ENCODE results near the gene TMEM168. TPM values are rescaled to one million over a fixed set of nuclear protein-coding genes. Genes with fewer than 3 reads are reported as not detected.
"Not testable (repeated sequence)": the region's sequence is repeated elsewhere in the genome, so short reads cannot be mapped to it uniquely, and the experiment has no call there.

TMEM168 gene
- total RNA-seq (14.1 and 19.3 TPM in 2 replicates), polyA plus RNA-seq (17.1 and 27.2 TPM in 2 replicates), polyA minus RNA-seq (ENCODE audit: low replicate concordance) (9.3 and 14.8 TPM in 2 replicates)
- polyA plus RNA-seq (2012): 9.3 and 13.8 TPM in 2 replicates

GRCh38 chr7:112789817-112790585, at the start of gene TMEM168:
TSS of gene TMEM168 (minus strand) at chr7:112790393. CDS start at chr7:112784825, 5,568 bp downstream.
- Histone ChIP-seq H3K9me3 (ENCODE audit: control insufficient read depth, insufficient read depth, low read depth, low read length) (no peaks in the 10 kb centered on the region), H3K4me1 (ENCODE audit: control insufficient read depth, extremely low read depth, insufficient read depth, low read length) (peaks cover 7% of the 10 kb centered on the region), H3K27ac (ENCODE audit: insufficient read depth, low read length) (peak within 1 kb of the TSS; percentile 93), H3K27me3 (ENCODE audit: control insufficient read depth, insufficient read depth, low read length) (no peaks in the 10 kb centered on the region), H3K4me2 (ENCODE audit: extremely low read depth, insufficient read depth, low read length) (peak within 1 kb of the TSS; percentile 79), H3K36me3 (ENCODE audit: control insufficient read depth, insufficient read depth, low read length) (no peaks in the 10 kb centered on the region), H3K9ac (ENCODE audit: insufficient read depth, low read length) (peak within 1 kb of the TSS; percentile 96), H3K4me3 (replicated peaks in 1 of 4; ENCODE audit: control extremely low read depth in 1 of 4, insufficient read depth in 1 of 4, low read depth in 3 of 4, low read length in 4 of 4) (peak within 1 kb of the TSS; percentile 73 to 93 (median 81)), H2AFZ (ENCODE audit: low read length) (peak within 1 kb of the TSS; percentile 100), H3K79me2 (ENCODE audit: control insufficient read depth, insufficient read depth, low read length) (peaks cover 24% of the 10 kb centered on the region), H4K20me1 (ENCODE audit: control insufficient read depth, extremely low read depth, insufficient read depth, low read length) (no peaks in the 10 kb centered on the region)
- TF ChIP-seq EZH2 (IDR thresholded peaks at IDR 0.05; ENCODE audit: low read length, missing control alignments) (no peak), CTCF (conservative IDR thresholded peaks at IDR 0.05 in 1 of 2, IDR thresholded peaks at IDR 0.05 in 1 of 2; ENCODE audit: low read depth in 1 of 2, low read length in 2 of 2) (no peak)
- DNase-seq (ENCODE audit: low read depth in 2 of 2): peak; percentile 79 to 89

- H3K27ac ChIP-seq (ENCODE audit: insufficient read depth, low read length); H3K27me3 ChIP-seq (ENCODE audit: control insufficient read depth, insufficient read depth, low read length); H3K4me2 ChIP-seq (ENCODE audit: extremely low read depth, insufficient read depth, low read length); H3K79me2 ChIP-seq (ENCODE audit: control insufficient read depth, insufficient read depth, low read length); H4K20me1 ChIP-seq (ENCODE audit: control insufficient read depth, extremely low read depth, insufficient read depth, low read length); H3K9ac ChIP-seq (ENCODE audit: insufficient read depth, low read length); H3K4me1 ChIP-seq (ENCODE audit: control insufficient read depth, extremely low read depth, insufficient read depth, low read length); H3K4me3 ChIP-seq (replicated peaks in 1 of 4; ENCODE audit: control extremely low read depth in 1 of 4, insufficient read depth in 1 of 4, low read depth in 3 of 4, low read length in 4 of 4); H3K9me3 ChIP-seq (ENCODE audit: control insufficient read depth, insufficient read depth, low read depth, low read length); H3K36me3 ChIP-seq (ENCODE audit: control insufficient read depth, insufficient read depth, low read length); H2AFZ ChIP-seq (ENCODE audit: low read length): not testable (repeated sequence)
- peak in 1 of 2 donors; percentile 21 for DNase-seq (ENCODE audit: low read depth in 2 of 2)
Observed at GRCh38 chr7:112835928-112836327, 45.7 kb upstream of the TMEM168 start.

- DNase-seq (ENCODE audit: low read depth in 2 of 2): no peak
- no peaks in the 10 kb centered on the region for H3K79me2 ChIP-seq (ENCODE audit: control insufficient read depth, insufficient read depth, low read length)
- H3K4me2 ChIP-seq (ENCODE audit: extremely low read depth, insufficient read depth, low read length): no peak overlapping the region
- no peaks in the 10 kb centered on the region for H3K4me1 ChIP-seq (ENCODE audit: control insufficient read depth, extremely low read depth, insufficient read depth, low read length)
- H3K9me3 ChIP-seq (ENCODE audit: control insufficient read depth, insufficient read depth, low read depth, low read length): no peaks in the 10 kb centered on the region
- no peak overlapping the region for H3K27ac ChIP-seq (ENCODE audit: insufficient read depth, low read length)
- H4K20me1 ChIP-seq (ENCODE audit: control insufficient read depth, extremely low read depth, insufficient read depth, low read length): no peaks in the 10 kb centered on the region
- no peak overlapping the region for H3K4me3 ChIP-seq (replicated peaks in 1 of 4; ENCODE audit: control extremely low read depth in 1 of 4, insufficient read depth in 1 of 4, low read depth in 3 of 4, low read length in 4 of 4)
- TF ChIP-seq CTCF (conservative IDR thresholded peaks at IDR 0.05 in 1 of 2, IDR thresholded peaks at IDR 0.05 in 1 of 2; ENCODE audit: low read depth in 1 of 2, low read length in 2 of 2) (no peak), EZH2 (IDR thresholded peaks at IDR 0.05; ENCODE audit: low read length, missing control alignments) (no peak)
- no peak overlapping the region for H3K9ac ChIP-seq (ENCODE audit: insufficient read depth, low read length)
- H3K36me3 ChIP-seq (ENCODE audit: control insufficient read depth, insufficient read depth, low read length): no peaks in the 10 kb centered on the region
- no peaks in the 10 kb centered on the region for H3K27me3 ChIP-seq (ENCODE audit: control insufficient read depth, insufficient read depth, low read length)
- H2AFZ ChIP-seq (ENCODE audit: low read length): no peak overlapping the region
Observed at GRCh38 chr7:112833082-112833481, 42.9 kb upstream of the TMEM168 start.

All from fibroblast of lung (primary cell).